ENCODE results near the gene TTC3.

The TTC3 gene

GRCh38 chr21:37076087-37076850 lies 3.2 kb downstream of the TTC3 start:
- DNase-seq (ENCODE audit: low read depth): no peak
- TF ChIP-seq CTCF (IDR thresholded peaks at IDR 0.05; ENCODE audit: insufficient read depth, low read depth, low read length, missing control alignments): no peak

GRCh38 chr21:37077403-37077802 lies 4.3 kb downstream of the TTC3 start:
- no peak for DNase-seq (ENCODE audit: low read depth)
- no peak for TF ChIP-seq CTCF (IDR thresholded peaks at IDR 0.05; ENCODE audit: insufficient read depth, low read depth, low read length, missing control alignments)
- no peak overlapping the region for H3K4me3 ChIP-seq (ENCODE audit: low read length)

More at GRCh38 chr21:37076087-37076850, 3.2 kb downstream of the TTC3 start:
- no peak overlapping the region for H3K4me3 ChIP-seq (ENCODE audit: low read length)

GRCh38 chr21:37079211-37079824 lies 6.3 kb downstream of the TTC3 start:
- TF ChIP-seq CTCF (IDR thresholded peaks at IDR 0.05; ENCODE audit: insufficient read depth, low read depth, low read length, missing control alignments): peak; percentile 55
- no peak overlapping the region for H3K4me3 ChIP-seq (ENCODE audit: low read length)
- peak; percentile 37 for DNase-seq (ENCODE audit: low read depth)

- no peak for DNase-seq (ENCODE audit: low read depth)
- H3K4me3 ChIP-seq (ENCODE audit: low read length): no peak overlapping the region
- TF ChIP-seq CTCF (IDR thresholded peaks at IDR 0.05; ENCODE audit: insufficient read depth, low read depth, low read length, missing control alignments): no peak
These were observed 9.3 kb downstream of the TTC3 start for GRCh38 chr21:37082375-37082774.

GRCh38 chr21:37082856-37083528 lies 9.9 kb downstream of the TTC3 start:
- TF ChIP-seq CTCF (IDR thresholded peaks at IDR 0.05; ENCODE audit: insufficient read depth, low read depth, low read length, missing control alignments): no peak
- DNase-seq (ENCODE audit: low read depth): no peak
- H3K4me3 ChIP-seq (ENCODE audit: low read length): no peak overlapping the region

GRCh38 chr21:37085726-37086125 lies 12.7 kb downstream of the TTC3 start:
- TF ChIP-seq CTCF (IDR thresholded peaks at IDR 0.05; ENCODE audit: insufficient read depth, low read depth, low read length, missing control alignments): no peak
- DNase-seq (ENCODE audit: low read depth): no peak
- no peak overlapping the region for H3K4me3 ChIP-seq (ENCODE audit: low read length)

Measured in epithelial cell of esophagus (primary cell).